Measurements from ENCODE around the gene TLR10.
"Not testable (repeated sequence)": the region's sequence is repeated elsewhere in the genome, so short reads cannot be mapped to it uniquely, and the experiment has no call there.

TLR10 gene

GRCh38 chr4:38800961-38801450 lies 18.2 kb upstream of the TLR10 start:
- DNase-seq (ENCODE audit: low read depth): no peak

- no peak for DNase-seq (ENCODE audit: low read depth)
Measured at GRCh38 chr4:38800366-38800765, 17.6 kb upstream of the TLR10 start.

GRCh38 chr4:38795087-38795486 lies 12.3 kb upstream of the TLR10 start:
- no peak for DNase-seq (ENCODE audit: low read depth)

GRCh38 chr4:38794051-38794450 lies 11.3 kb upstream of the TLR10 start:
- no peak for DNase-seq (ENCODE audit: low read depth)

- no peak for DNase-seq (ENCODE audit: low read depth)
Measured at GRCh38 chr4:38791010-38791409, 8.2 kb upstream of the TLR10 start.

GRCh38 chr4:38788317-38788716 lies 5.5 kb upstream of the TLR10 start:
- DNase-seq (ENCODE audit: low read depth): no peak

GRCh38 chr4:38787693-38788092 lies 4.9 kb upstream of the TLR10 start:
- DNase-seq (ENCODE audit: low read depth): no peak

- DNase-seq (ENCODE audit: low read depth): no peak
Measured at GRCh38 chr4:38785901-38786402, 3.2 kb upstream of the TLR10 start.

- no peak for DNase-seq (ENCODE audit: low read depth)
Measured at GRCh38 chr4:38785041-38785790, 2.4 kb upstream of the TLR10 start.

- no peak for DNase-seq (ENCODE audit: low read depth)
Measured at GRCh38 chr4:38784141-38784540, 1.4 kb upstream of the TLR10 start.

- DNase-seq (ENCODE audit: low read depth): no peak
Measured at GRCh38 chr4:38783109-38783460, 295 bp upstream of the TLR10 start.

GRCh38 chr4:38781854-38782261 lies 932 bp downstream of the TLR10 start:
- no peak for DNase-seq (ENCODE audit: low read depth)

GRCh38 chr4:38780833-38781484 lies 1.8 kb downstream of the TLR10 start:
- DNase-seq (ENCODE audit: low read depth): no peak

GRCh38 chr4:38779790-38780189 lies 3.0 kb downstream of the TLR10 start:
- no peak for DNase-seq (ENCODE audit: low read depth)

- not testable (repeated sequence) for DNase-seq (ENCODE audit: low read depth)
Measured at GRCh38 chr4:38777925-38778324, 4.9 kb downstream of the TLR10 start.

GRCh38 chr4:38775326-38775725 lies 7.5 kb downstream of the TLR10 start:
- no peak for DNase-seq (ENCODE audit: low read depth)

- no peak for DNase-seq (ENCODE audit: low read depth)
Measured at GRCh38 chr4:38774181-38774955, 8.4 kb downstream of the TLR10 start.

GRCh38 chr4:38770281-38770680 lies 12.5 kb downstream of the TLR10 start:
- not testable (repeated sequence) for DNase-seq (ENCODE audit: low read depth)

- no peak for DNase-seq (ENCODE audit: low read depth)
Measured at GRCh38 chr4:38769857-38770256, 12.9 kb downstream of the TLR10 start.

- no peak for DNase-seq (ENCODE audit: low read depth)
Measured at GRCh38 chr4:38769441-38769840, 13.3 kb downstream of the TLR10 start.

GRCh38 chr4:38768968-38769394 lies 13.8 kb downstream of the TLR10 start:
- DNase-seq (ENCODE audit: low read depth): no peak

- not testable (repeated sequence) for DNase-seq (ENCODE audit: low read depth)
Measured at GRCh38 chr4:38766940-38767339, 15.8 kb downstream of the TLR10 start.

- no peak for DNase-seq (ENCODE audit: low read depth)
Measured at GRCh38 chr4:38765382-38765781, 17.4 kb downstream of the TLR10 start.
